Mucosa of descending colon (tissue), 3 donors: ENCODE measurements around the gene ZNF3. TPM values are rescaled to one million over a fixed set of nuclear protein-coding genes. Genes with fewer than 3 reads are reported as not detected.

ENCODE experiments used
- ATAC-seq: fragments of 200-7000 bp; cut with Tn5 transposase; one replicate; pipeline ENCODE4 v1.9.1; 2020; ENCODE audit warnings: mild to moderate bottlenecking, moderate library complexity
- DNase-seq, 3 donors: peaks; one replicate each; pipeline ENCODE4 v3.0.0-alpha.2; 2020
- H3K36me3 ChIP-seq: fragments of 200-600 bp; one replicate; pipeline ENCODE4 v1.8.0; 2021; ENCODE audit warnings: low read depth, mild to moderate bottlenecking
- H3K4me1 ChIP-seq: fragments of 200-600 bp; one replicate; pipeline ENCODE4 v1.8.0; 2021; ENCODE audit warnings: low read depth, mild to moderate bottlenecking
- H3K4me3 ChIP-seq: fragments of 200-600 bp; one replicate; pipeline ENCODE4 v1.8.0; 2021; ENCODE audit warnings: mild to moderate bottlenecking
- H3K9me3 ChIP-seq: fragments of 200-600 bp; one replicate; pipeline ENCODE4 v1.8.0; 2021; ENCODE audit warnings: mild to moderate bottlenecking
- CTCF ChIP-seq: fragments of 200-600 bp; IDR thresholded peaks from one replicate; pipeline ENCODE4 v1.8.0; 2022; ENCODE audit warnings: antibody characterized with exemption, mild to moderate bottlenecking
- intact Hi-C, 2 donors: fragments of 100-400 bp; cut with DNase I in 1 of 2; cut with micrococcal nuclease in 1 of 2; formaldehyde crosslinking; loops; one replicate each; pipeline versions ENCODE4 v1.11.0 to v1.11.1; 2022; cut with DNase I, micrococcal nuclease
- total RNA-seq, 3 donors: library from RNA; stranded (reverse); fragmentation: NEBNext Ultra II Directional in 2 of 3; extraction: Animal tissue kit (Norgen Biotek cat#: 25700) in 2 of 3; gene quantifications; one replicate each; pipeline versions ENCODE4 v1.2.1 to v1.2.4, GENCODE V29; 2021 to 2023
- donor health status: DM: no; HTN: no; CAD: no; lungs with moderate emphysema.
- donor health status: DM: no; HTN: no; CAD: no.
- donor health status: DM: no; HTN: yes; CAD: no.

ZNF3 gene
- total RNA-seq, 3 donors from 2014 or later: 32.6 to 46.1 (median 35.8) TPM

GRCh38 chr7:100071018-100071723, 10.4 kb downstream of the ZNF3 start:
- no peaks in the 10 kb centered on the region for H3K4me1 ChIP-seq
- no peak for ATAC-seq
- peaks cover 28% of the 10 kb centered on the region for H3K9me3 ChIP-seq
- intact Hi-C loops: no loop called here
- DNase-seq: no peak
- H3K4me3 ChIP-seq: no peak overlapping the region
- TF ChIP-seq CTCF: no peak
- H3K36me3 ChIP-seq: peaks cover 34% of the 10 kb centered on the region

GRCh38 chr7:100069991-100070390, 11.5 kb downstream of the ZNF3 start:
- intact Hi-C loops: no loop called here
- Histone ChIP-seq H3K9me3 (peaks cover 28% of the 10 kb centered on the region), H3K4me3 (no peak overlapping the region), H3K36me3 (peaks cover 34% of the 10 kb centered on the region), H3K4me1 (no peaks in the 10 kb centered on the region)
- no peak for TF ChIP-seq CTCF
- DNase-seq: no peak
- no peak for ATAC-seq

- Histone ChIP-seq H3K9me3 (peaks cover 18% of the 10 kb centered on the region), H3K4me3 (no peak overlapping the region), H3K36me3 (peaks cover 14% of the 10 kb centered on the region), H3K4me1 (no peaks in the 10 kb centered on the region)
- ATAC-seq (no peak), DNase-seq (no peak)
- intact Hi-C loops: no loop called here
- TF ChIP-seq CTCF: no peak
Observed at GRCh38 chr7:100066953-100067352, 14.6 kb downstream of the ZNF3 start.

- DNase-seq: no peak
- Histone ChIP-seq H3K4me1 (no peaks in the 10 kb centered on the region), H3K36me3 (peaks cover under 1% of the 10 kb centered on the region)
Observed at GRCh38 chr7:100065452-100066186, 15.9 kb downstream of the ZNF3 start.

GRCh38 chr7:100064162-100064561, 17.4 kb downstream of the ZNF3 start:
- DNase-seq: no peak
- Histone ChIP-seq H3K9me3 (no peaks in the 10 kb centered on the region), H3K36me3 (no peaks in the 10 kb centered on the region), H3K4me3 (no peak overlapping the region), H3K4me1 (no peaks in the 10 kb centered on the region)
- TF ChIP-seq CTCF: no peak
- intact Hi-C loops: no loop called here
- no peak for ATAC-seq

More at GRCh38 chr7:100065452-100066186, 15.9 kb downstream of the ZNF3 start:
- TF ChIP-seq CTCF: no peak
- ATAC-seq: peak; percentile 45
- Histone ChIP-seq H3K4me3 (no peak overlapping the region), H3K9me3 (peaks cover 5% of the 10 kb centered on the region)
- intact Hi-C loops: no loop called here
